ENCODE results near the gene CTNNA1. TPM values are rescaled to one million over a fixed set of nuclear protein-coding genes. Genes with fewer than 3 reads are reported as not detected.
A peak's percentile ranks its signal among the peaks of the same experiment; 100 is the strongest.

CTNNA1 gene
- total RNA-seq, 1 experiment from 2014 or later = 401 TPM

DNA sequence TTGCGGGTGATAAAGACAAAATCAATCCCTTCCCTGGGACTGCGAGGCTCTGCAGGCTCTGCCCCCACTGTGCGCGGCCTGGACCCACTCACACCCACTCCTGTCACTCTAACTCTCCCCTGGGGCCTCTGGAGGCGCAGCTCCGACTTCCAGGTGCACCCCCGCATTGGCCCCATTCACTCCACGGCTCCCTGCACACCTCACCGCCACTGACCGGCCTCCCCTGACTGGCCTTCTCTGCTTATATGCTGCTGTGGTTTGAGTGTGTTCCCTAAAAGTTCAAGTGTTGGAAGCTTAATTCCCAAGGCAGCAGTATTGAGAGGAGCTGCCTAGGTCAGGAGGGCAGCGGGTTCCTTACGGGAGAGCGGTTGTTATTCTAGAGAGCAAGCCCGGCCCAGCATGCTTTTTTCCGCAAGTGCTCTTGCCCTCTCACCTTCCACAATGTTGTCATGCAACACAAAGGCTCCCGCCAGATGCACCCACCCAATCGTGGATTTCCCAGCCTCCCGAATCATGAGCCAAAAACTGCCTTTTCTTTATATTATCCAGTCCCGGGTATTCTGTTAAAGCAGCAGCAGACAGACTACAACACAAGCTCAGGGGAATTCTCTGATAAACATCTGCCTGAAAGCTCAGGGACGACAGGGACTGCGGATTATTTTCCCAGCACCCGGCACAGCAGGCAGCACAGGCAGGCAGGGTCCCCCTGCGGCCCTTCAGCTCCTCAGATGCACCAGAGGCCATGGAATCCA, 195.4 kb downstream of the CTNNA1 start:
- DNase-seq (ENCODE audit: low spot score) = no peak

DNA sequence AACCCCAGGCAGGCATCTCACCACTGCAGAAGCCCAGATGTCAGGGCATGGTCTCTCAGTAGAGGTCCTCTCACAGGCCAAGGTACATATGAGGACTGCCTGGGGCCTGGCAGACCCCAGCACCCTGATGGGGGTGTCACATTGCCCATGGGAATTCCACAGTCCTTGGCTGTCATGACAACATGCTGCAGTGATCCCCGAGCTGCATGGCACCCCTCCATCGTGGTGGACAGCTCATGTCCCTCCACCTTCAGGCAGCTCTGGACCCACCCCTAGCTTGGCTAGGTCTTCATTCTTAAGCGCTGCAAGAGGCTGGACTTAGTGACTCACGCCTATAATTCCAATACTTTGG, 196.0 kb downstream of the CTNNA1 start:
- no peak for DNase-seq (ENCODE audit: low spot score)

DNA sequence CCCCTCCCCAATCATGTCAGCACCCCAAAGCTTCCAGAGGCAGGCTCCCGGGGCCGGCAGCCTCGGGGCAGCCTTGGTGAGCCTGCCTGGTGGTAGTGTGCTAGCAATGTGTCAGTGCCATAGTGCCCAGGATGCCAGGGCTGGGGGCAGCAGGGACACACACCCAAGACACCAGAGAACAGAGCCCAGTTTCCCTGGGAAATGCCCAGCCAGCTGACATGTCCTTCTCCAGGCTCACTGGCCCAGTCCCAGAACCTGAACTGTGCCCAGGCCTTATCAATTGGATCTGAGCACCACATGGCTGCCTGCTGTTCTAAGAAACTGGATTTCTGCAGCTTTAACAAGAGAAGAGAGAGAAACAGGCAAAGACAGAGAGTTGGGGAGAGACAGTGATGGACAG, 196.8 kb downstream of the CTNNA1 start:
- no peak for DNase-seq (ENCODE audit: low spot score)

DNA sequence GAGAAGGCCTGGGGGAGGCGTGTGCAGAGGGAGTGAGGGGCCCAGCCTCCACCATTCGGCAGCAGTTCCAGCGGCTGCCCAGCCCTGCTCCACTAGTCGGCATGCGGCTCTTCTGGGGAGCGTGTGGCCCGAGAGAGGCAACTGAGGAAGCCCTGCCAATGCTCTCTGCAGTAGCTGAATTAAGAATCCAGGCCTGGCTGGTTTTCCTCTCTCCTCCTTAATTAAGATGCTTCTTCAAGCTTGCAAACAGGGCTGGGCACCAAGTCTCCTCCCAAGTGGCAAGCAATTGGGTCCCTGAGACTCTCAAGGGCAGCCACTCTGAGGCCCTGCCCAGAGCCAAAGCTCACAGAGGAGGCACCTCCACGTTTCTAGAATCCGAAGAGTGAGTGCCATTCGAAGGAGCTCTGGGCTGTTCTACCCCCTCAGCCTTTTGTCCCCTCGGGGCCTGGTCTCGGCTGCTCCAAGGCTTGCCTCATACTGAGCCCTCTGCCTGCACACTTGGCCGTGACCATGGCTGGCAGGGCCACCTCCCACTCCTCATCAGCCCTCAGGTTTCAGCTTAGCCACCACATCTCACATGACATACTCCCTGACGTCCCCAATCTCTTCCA, 197.3 kb downstream of the CTNNA1 start:
- no peak for DNase-seq (ENCODE audit: low spot score)

DNA sequence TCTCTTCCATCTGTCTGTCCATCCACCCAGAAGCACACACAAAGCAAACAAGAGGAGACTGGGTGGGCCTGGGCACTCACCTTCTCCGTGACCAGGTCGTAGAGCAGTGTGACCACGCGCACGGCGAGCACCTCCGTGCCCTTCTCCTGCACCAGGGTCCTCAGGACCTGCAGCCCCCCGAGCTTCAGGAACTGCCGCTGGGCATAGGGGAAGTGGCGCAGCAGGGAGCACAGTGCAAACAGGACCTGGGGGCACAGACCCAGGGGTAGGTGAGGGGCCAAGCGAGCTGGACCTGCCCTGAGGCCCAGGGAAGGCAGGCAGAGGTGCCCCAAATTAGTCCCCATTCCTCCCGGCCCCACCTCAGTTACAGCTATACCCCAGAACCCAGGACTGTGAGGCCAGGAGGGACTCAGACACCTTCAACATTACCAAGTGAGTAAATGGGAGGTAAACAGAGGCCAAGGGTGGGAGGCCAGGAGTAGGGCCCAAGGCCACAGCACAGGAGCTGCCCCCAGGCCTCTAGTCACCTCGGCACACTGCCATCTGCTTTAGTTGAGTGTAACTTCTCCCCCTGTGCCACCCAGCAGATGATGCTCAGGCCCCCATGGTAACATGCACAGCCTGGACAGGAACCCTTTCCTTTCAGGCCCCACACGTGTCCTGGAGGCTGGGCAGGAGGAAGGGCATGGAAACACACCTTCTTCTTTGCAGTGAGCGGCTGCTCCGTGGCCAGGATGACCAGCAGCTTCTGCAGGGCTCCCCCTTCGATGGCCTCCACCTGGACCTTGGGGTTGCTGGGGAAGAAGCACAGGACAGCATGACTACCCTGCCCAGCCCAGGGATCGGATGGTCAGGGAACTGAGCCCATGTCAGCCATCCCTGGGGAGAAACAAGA, 198.1 kb downstream of the CTNNA1 start:
- DNase-seq (ENCODE audit: low spot score) = no peak

DNA sequence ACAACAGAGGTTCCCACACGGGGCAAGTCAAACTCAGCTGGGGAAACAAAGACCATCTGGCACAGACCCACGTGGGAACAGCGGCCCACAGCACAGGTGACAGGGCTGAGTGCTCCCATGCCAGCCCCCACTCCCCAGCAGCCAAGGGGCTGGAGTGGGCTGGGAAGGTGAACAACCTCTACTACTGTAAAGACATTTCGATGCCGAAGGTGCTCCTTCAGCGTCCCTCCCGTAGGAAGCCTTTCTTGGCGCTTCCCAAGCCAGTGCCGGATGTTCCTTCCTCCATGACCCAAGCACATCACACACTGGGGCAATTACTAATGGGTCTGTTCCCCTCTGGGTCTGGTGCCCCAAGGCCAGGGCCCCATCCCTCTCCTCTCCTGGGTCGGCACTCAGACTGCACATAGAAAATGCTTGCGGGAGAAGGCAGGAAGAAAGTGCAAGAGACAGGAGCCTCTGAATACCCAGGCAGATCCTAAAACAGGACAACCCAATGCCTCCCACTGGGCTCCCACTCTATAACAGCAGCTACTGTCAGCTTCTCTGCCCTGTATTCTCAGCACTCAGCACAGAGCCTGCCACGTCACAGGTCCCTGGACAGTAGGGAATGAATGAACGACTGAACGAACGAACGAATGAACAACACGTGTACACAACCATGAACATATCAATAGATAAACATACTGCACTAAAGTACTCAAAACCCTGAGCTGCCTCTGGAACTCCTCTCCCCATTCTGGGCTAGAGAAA, 198.9 kb downstream of the CTNNA1 start:
- DNase-seq (ENCODE audit: low spot score) = no peak

DNA sequence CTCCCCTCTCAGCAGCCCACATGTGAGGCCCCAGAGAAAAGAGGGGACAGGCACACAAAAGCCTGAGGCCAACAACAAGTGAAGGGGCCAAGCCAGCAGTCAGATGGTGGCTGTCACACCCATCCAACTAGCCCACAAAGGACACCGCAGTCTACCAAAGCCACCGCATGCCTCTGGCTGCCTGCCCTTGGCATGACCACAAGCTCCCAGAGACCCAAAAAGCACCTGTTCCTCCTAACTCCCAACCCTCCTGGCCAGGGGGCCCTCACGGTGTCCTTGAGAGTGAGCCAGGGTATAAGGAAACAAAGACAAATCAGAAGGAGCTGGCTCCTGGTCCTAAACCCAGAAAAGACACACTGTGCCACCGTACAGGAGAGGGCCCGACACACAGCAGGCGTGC, 199.7 kb downstream of the CTNNA1 start:
- no peak for DNase-seq (ENCODE audit: low spot score)

DNA sequence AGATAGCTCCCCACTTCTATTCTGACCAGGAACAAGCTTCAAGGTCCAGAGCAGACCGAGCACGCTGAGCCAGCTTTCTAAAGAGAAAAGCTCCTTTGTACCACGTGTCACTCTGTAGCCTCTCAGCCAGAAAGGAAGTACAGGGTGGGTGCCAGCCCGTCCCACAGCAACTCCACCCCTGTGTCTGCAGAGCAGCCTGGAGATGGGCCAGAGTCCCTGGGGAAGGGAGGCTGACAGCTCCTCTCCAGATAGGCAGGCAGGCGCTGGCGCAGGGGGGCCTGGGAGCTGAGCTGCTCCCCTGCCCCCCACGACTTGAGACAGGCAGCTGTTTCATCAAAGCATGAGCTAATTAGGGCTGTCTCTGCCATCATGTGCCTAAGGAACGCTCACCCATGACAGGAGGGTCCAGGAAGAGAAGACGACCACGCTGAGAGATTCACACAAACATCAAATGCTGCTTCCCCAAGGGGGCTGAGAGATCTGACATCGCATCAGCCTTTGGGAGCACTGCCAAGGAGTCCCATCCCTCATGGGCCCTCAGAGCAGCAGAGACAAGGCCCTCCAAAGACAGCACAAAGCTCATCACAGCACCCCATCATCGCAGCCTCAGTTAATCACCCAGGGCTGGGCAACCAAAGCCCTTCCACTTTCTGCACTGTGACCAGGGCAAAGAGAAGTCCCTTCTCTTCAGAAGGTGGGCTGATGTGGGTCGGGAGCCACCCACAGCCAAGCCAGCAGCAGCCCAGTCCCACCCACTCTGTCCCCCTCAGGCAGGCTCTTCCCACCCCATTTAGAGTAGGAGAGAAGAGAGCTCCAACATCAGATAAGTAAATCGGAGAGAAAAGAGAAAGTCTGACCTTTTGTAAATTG, 200.4 kb downstream of the CTNNA1 start:
- peak; percentile 64 for DNase-seq (ENCODE audit: low spot score)

DNA sequence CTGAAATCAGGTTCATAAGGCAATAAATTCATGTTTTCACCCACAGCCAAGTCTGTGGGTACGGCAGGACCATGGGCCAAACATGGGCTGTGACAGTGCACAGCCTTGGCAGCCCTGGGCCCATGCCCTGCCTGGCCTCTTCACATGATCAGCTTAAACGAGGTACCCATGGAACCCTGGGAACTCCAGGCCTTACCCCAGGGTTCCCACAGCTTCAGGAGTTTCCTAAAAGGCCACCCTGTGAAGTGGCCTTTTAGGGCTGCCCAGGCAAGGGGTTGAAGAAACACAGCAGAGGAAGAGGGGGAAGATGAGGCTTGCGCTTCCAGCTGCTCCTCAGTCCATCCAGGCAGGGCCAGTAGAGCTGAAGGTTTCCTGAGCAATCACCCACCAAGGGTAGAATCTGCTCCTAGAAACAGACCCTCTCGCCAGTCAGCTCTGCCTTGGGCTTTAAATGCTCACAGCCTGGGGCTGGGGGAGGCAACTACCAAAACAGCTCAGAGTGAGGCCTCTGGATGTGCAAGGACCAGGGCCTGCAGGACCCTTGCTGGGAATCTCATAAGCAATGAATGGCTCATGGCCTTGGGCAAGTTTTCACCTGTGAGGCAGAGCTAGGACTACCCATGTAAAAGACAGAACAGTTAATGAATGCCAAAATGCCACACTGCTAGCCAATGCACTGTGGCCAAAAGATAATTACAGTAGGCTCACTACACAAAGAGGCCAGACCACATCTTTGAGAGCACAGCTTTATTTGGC, 201.2 kb downstream of the CTNNA1 start:
- no peak for DNase-seq (ENCODE audit: low spot score)

DNA sequence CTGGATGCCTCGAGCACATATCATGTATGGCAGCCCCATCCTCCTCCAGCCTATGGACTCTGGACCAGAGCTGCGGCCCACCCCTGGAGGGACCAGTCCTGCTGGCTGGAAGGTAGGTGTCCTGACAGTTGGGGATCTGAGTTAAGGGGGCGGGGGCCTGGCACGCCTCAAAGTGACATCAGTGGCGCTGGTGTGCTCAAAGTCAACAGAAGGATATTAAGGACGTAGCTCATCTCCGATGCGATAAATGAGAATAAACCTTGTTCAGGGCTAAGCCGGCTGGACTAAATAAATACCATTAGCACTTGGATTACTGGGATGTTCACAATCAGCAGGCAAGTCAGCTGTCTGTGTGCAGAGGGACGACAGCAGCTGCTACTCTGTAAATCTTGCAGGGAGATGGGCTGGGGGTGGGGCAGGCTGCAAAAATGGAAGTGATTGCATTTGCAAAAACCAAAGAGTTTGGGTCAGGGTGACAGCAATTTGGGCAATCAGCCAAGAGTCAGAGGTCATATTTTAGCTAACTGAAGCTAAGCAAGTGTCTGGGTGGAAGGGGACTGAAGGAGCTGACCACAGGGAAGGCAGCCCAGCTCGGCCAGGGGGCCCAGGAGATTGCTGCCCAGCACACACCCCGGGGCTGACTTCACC, 201.9 kb downstream of the CTNNA1 start:
- DNase-seq (ENCODE audit: low spot score) = no peak

DNA sequence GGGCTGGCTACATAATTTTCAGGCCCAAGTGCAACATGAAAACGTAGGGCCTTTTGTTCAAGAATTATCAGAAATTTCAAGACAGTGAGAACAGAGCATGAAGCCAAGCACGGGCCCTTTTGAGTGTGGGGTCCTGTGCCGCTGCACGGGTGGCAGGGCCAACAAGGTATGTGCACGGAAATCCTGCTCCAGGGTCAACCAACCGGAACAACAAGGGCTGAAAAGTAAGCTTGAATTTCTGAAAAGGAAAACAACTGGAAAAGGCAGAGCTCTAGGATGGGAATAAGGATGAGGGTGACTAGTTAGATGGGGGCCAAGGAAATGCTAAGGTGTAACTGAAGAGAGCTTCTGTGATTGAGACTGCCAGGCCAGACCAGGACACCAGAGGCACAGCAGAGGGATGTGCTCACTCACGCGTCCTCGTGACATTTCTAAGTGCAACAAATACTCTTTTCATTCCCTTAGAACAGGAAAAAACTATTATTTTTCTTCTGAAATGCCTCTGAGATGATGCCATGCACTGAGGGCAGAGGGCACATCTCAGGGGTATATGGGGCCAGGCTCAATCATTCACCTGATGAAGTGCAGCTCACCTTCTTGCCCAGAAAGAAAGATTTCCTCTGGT, 202.6 kb downstream of the CTNNA1 start:
- no peak for DNase-seq (ENCODE audit: low spot score)

DNA sequence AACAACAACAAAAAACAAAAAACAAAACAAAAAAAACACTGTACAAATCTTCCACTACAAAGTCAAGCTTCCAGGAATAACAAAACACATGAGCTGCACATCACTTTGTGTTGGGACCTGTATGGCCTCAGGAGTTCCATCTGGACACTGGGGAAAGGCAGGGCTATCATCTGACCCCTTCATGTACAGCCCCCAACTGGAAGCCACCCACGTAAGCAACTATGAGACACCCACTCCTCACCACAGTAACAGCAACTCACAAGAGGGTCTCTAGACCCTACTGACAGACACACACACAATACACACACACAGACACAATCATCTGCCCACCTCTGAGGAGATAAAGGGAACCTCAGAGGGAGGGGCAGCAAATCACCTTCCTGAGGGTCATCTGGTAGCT, 203.6 kb downstream of the CTNNA1 start:
- no peak for DNase-seq (ENCODE audit: low spot score)

DNA sequence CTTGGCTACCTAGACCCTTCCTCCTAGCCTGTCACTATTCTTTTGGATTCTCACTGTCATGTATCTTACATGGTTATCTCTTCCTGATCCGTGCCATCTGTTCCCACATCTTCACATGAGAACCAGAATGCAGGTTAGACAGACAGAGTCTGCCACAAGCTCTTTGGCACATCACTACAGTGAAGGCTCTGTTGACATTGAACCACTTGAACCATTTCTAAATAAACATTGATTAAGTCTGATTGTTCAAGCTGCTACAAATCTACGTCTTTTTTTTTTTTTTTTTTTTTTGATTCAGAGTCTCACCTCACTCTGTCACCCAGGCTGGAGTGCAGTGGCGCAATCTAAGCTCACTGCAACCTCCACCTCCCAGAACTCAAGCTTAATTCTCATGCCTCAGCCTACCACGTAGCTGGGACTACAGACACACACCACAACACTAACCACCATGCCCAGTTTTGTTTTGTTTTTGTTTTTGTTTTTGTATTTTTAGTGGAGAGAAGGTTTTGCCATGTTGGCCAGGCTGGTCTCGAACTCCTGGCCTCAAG, 207.0 kb downstream of the CTNNA1 start:
- no peak for DNase-seq (ENCODE audit: low spot score)

DNA sequence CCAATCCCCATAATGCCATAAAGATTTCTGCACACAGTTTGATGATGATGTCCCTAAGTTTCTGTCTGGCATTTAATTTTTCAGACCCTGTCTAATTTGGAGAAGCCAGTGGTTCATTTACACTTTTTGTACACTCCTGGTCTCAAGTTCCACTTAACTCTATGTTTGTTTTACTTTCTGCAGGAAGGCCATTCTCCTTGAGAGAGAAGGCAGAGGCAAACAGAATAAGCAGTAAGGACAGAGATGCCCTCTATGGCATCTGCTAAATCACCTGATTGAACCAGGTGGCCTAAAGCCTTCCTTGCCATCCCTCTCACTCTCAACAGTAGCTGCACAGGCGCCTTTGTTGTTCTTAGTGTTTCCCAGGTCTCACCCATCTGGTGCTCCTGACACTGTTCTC, 208.0 kb downstream of the CTNNA1 start:
- DNase-seq (ENCODE audit: low spot score) = no peak

DNA sequence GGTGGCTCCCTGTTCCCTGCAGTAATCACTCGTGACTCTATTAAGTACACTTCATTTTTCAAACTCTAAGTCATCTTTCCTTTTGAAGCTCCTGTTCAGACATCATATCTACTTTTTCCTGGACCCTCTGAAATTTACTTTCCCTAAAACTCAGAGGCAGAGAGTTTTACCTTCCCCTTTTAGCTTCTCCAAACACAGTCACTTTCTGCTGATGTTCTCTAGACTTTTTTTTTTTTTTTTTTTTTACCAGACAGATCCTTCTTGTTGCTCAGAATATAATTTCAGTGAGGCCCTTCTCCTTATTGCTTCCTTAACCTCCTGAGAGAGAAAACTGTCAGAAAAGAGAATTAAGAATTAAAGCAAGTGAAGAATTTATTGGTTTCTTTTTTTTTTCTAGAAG, 208.5 kb downstream of the CTNNA1 start:
- no peak for DNase-seq (ENCODE audit: low spot score)

DNA sequence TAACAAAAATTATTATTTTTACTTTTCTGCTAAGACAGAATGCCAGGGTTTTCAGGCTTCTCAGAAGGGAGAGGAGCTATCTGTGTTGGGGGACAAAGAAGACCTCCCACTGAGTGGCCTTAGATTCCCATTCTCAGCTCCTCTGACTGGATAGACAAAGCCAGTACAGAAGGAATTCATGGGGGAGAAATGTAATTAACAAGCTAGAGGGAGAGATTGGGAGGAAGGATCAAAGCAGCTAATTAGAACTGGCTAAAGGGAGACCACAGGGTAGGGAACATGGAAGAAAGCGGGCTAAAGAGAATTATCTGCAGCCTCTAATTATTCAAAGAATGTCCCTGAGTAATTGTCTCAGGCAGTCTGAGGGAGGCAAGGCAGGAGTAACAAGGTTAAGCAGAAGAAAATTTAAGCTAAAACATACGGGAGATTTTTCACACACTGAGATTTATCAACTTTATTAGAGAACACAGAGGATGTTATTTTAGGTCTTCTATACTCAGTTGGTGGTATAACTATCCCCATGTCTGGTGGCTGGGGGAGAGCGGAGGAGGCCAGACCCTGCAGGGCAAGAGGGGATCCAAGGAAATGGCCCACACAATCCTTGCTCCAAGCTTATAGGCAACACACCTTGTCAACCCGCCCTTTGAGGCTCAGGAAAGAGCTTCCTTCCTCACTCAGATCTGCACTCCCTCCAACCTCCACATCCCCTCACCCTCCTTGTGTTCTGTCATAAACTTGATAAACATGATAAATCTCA, 209.6 kb downstream of the CTNNA1 start:
- no peak for DNase-seq (ENCODE audit: low spot score)

DNA sequence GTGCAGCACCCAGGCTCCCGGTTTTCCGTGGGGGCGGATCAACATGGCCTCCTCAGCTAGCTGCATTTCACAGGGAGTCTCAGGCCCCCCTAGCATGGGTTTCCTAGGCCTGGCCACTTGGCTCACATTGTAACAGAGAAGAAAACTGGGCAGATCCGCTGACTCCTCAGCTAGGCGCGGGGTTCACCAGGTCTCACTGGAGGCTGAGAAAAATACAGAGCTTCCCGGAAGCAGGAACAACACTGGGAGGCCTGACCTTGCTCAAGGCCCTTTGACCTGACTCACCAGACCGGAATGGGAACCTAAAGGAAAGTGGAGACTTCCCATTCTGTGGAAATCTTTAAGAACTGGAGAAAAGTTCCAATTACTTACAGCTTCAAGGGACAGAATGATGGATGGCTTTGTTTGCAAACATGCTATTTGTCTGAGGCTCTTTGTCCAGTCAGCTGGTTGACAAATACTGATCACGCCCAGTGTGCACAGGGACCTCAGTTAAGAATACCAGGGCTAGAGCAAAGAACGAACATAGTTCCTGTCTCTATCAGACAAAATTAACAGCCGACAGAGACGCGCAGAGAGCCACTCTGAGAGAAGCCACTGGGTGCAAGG, 210.6 kb downstream of the CTNNA1 start:
- DNase-seq (ENCODE audit: low spot score) = no peak

DNA sequence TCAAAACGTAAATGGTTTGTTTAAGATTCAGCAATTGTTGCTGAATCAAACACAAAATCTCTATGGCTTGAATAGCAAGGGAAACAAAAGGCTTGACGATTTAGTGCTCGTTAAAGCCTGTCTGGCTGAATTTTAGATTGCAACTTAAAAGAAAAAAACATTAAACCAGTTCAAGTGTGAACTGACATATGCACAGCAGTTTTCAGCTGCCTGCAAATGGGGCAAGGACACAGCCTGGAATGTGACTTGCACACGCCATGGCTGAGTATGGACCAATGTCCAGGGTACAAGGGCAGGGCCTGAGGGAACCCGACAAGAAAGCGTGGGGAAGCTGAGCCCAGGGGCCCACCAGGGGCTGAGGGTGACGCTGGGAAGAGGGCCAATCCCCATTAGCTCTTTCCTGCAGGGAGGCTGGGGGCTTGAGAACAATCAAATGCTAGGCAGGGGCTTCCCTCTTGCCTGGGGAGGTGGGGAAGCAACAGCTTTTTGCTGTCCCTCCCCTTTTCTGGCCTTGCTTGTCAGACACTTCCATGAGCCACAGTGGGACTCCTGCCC, 211.5 kb downstream of the CTNNA1 start:
- no peak for DNase-seq (ENCODE audit: low spot score)
